Body of pancreas (tissue), 4 donors: ENCODE measurements around the gene IFI16.

ENCODE experiments used
- CTCF ChIP-seq, 7 experiments: fragments of 450-650 bp in 4 of 7; fragments of 200-600 bp in 3 of 7; sonication (generic) in 3 of 7; IDR thresholded peaks; one replicate each; pipeline ENCODE4 v1.5.1; 2016 to 2019; ENCODE audit warnings: antibody characterized with exemption in 7 of 7
- POLR2A ChIP-seq, 3 donors: fragments of 450-650 bp; IDR thresholded peaks; one replicate each; pipeline ENCODE4 v1.6.1; 2016; ENCODE audit warnings: antibody characterized with exemption in 3 of 3, mild to moderate bottlenecking in 2 of 3

GRCh38 chr1:159051436-159051835, 41.7 kb downstream of the IFI16 start:
- no peak for TF ChIP-seq POLR2A (IDR thresholded peaks at IDR 0.05)
- no peak for TF ChIP-seq CTCF (IDR thresholded peaks at IDR 0.05)
